Upper lobe of left lung (tissue), 4 donors: ENCODE measurements around the gene C6orf132.

Experiments used
- POLR2A ChIP-seq, 4 donors: fragments of 450-650 bp; IDR thresholded peaks; one replicate each; pipeline ENCODE4 v1.5.1; 2016 to 2017; ENCODE audit warnings: antibody characterized with exemption in 4 of 4, mild to moderate bottlenecking in 2 of 4
- TF ChIP-seq, protein P1 (sequence below), 6 experiments: fragments of 450-650 bp in 4 of 6; fragments of 200-600 bp in 2 of 6; sonication (generic) in 2 of 6; IDR thresholded peaks; one replicate each; pipeline ENCODE4 v1.5.1; 2016 to 2019; ENCODE audit warnings: antibody characterized with exemption in 6 of 6

DNA sequence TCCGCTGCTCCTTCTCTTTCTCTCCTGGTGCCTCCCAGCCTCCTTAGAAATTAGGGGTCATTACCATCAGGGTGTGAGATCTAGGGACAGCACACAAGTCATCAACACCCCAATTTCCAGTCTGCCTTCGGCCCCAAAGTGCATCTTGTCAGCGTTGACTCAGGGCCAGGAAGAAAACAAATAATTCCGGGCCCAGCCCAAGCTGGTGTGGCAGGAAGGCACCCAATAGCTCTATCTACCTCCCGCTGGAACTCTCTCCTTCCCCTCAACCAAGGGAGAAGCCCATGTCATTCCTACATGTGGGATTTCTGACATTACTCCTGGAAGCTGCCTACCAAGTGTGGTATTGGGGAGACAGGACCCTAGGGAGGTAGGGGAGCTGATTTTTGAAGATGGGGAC is 11.5 kb upstream of the C6orf132 start:
- TF ChIP-seq POLR2A (IDR thresholded peaks at IDR 0.05), result no peak
- TF ChIP-seq, protein P1, sequence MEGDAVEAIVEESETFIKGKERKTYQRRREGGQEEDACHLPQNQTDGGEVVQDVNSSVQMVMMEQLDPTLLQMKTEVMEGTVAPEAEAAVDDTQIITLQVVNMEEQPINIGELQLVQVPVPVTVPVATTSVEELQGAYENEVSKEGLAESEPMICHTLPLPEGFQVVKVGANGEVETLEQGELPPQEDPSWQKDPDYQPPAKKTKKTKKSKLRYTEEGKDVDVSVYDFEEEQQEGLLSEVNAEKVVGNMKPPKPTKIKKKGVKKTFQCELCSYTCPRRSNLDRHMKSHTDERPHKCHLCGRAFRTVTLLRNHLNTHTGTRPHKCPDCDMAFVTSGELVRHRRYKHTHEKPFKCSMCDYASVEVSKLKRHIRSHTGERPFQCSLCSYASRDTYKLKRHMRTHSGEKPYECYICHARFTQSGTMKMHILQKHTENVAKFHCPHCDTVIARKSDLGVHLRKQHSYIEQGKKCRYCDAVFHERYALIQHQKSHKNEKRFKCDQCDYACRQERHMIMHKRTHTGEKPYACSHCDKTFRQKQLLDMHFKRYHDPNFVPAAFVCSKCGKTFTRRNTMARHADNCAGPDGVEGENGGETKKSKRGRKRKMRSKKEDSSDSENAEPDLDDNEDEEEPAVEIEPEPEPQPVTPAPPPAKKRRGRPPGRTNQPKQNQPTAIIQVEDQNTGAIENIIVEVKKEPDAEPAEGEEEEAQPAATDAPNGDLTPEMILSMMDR (IDR thresholded peaks at IDR 0.05), result no peak
